GM19455 (cell line): ENCODE data around the gene MYT1.
A peak's percentile ranks its signal among the peaks of the same experiment; 100 is the strongest.

Experiments
- ATAC-seq: cut with Tn5 transposase; IDR thresholded peaks from one replicate; pipeline ENCODE4 v1.9.1; 2021; ENCODE audit not compliant: unreplicated experiment

Gene MYT1

GRCh38 chr20:64242003-64242796 lies 77.9 kb downstream of the MYT1 start:
- no peak for ATAC-seq

- no peak for ATAC-seq
These were observed 78.7 kb downstream of the MYT1 start for GRCh38 chr20:64242797-64243475.

- ATAC-seq: no peak
These were observed 80.1 kb downstream of the MYT1 start for GRCh38 chr20:64244281-64244805.

- ATAC-seq: no peak
These were observed 80.8 kb downstream of the MYT1 start for GRCh38 chr20:64244870-64245603.

GRCh38 chr20:64245746-64246595 lies 81.7 kb downstream of the MYT1 start:
- ATAC-seq: no peak

GRCh38 chr20:64246616-64247306 lies 82.5 kb downstream of the MYT1 start:
- ATAC-seq: no peak

- no peak for ATAC-seq
These were observed 83.0 kb downstream of the MYT1 start for GRCh38 chr20:64247307-64247618.

GRCh38 chr20:64247970-64248841 lies 84.0 kb downstream of the MYT1 start:
- ATAC-seq: no peak

- ATAC-seq: no peak
These were observed 85.8 kb downstream of the MYT1 start for GRCh38 chr20:64250027-64250426.

GRCh38 chr20:64253000-64253383 lies 88.7 kb downstream of the MYT1 start:
- no peak for ATAC-seq

GRCh38 chr20:64253443-64253842 lies 89.2 kb downstream of the MYT1 start:
- ATAC-seq: no peak

- ATAC-seq: no peak
These were observed 89.9 kb downstream of the MYT1 start for GRCh38 chr20:64254156-64254555.

GRCh38 chr20:64254571-64255360 lies 90.5 kb downstream of the MYT1 start:
- no peak for ATAC-seq

GRCh38 chr20:64255361-64256281 lies 91.4 kb downstream of the MYT1 start, which contains the start of gene PCMTD2:
TSS of gene PCMTD2 (plus strand) at chr20:64255748. CDS start at chr20:64259966, 4,218 bp downstream.
- peak; percentile 66 for ATAC-seq

GRCh38 chr20:64256282-64256935 lies 92.2 kb downstream of the MYT1 start:
- ATAC-seq: no peak

- no peak for ATAC-seq
These were observed 93.0 kb downstream of the MYT1 start for GRCh38 chr20:64257107-64257757.
